NCI-H510A treated with DMSO at 0.1 percent for 48 hours (cell line): Measurements from ENCODE around the gene FAM118A.

Experiments used
- DNase-seq: peaks from one replicate; lab custom pipeline; 2025; lab: John Stamatoyannopoulos, UW

FAM118A gene

DNA sequence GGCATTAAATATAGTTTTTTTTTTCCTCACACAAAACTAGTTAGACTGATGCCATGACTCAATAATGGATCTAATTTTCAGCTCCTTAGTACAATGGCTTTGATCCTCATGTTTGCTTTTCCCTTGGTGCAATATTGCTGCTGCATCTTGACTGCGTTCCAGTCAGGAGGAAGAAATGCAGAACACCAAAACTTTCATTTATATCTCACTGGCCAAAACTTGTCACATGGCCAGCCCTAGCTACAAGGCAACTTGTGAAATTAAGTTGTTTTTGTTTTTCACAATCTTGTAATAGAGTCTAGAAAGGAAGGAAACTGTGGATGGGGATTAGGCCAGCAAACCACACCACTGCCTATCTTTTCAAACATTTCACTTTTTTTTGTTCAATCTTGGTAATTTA lies 67.0 kb downstream of the FAM118A start:
- DNase-seq, result no peak

DNA sequence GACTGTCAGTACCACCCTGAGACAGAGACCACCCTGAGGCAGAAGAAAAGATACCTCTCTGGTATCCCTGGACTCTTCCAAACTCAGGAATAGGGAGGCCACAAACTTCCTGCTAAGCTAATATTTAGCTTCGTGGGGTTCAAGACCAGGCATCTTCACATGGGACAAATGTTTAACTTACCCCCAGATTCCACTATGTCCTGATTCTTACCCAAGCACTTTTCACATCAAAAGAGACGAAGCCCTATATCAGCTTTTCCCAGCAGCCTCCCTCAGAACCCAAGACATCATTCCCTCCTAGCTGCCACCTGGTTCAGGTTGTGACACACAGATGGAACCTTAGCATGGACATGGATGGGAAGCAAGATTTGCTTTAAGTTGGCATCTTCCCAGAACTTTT lies 71.6 kb downstream of the FAM118A start:
- DNase-seq, result no peak

DNA sequence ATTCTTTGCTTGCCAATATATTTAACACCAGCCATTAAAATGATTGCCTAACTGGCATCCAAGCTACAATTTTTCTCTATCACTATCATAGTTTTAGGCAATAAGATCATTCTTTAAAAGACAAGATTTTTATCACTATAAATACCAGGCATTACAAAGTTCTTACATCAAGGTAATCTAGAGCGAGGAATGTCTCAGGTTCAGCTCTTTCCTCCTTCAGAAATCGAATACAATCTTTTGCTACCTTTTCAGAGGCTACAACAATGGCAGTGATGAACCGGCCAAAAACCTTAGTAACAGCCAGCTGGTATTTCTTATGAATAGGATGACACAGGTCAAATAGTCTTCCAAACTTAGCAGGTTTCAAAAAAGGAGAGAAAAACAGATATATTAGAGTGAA lies 79.8 kb downstream of the FAM118A start:
- DNase-seq, result no peak
